Activated naive CD8-positive, alpha-beta T cell treated with anti-CD3 and anti-CD28 coated beads for 36 hours (primary cell): ENCODE results near the gene PITX1. TPM values are rescaled to one million over a fixed set of nuclear protein-coding genes. Genes with fewer than 3 reads are reported as not detected.

ENCODE experiments used
- DNase-seq: peaks from one replicate; pipeline ENCODE4 v3.0.0; 2021
- H3K27ac Mint-ChIP-seq: one replicate; pipeline ENCODE4 v1.8.0; 2022; ENCODE audit warnings: mild to moderate bottlenecking, moderate library complexity, mixed read lengths
- H3K27me3 Mint-ChIP-seq: one replicate; pipeline ENCODE4 v1.8.0; 2022; ENCODE audit warnings: mild to moderate bottlenecking, mixed read lengths
- H3K36me3 Mint-ChIP-seq: one replicate; pipeline ENCODE4 v1.8.0; 2021; ENCODE audit warnings: mild to moderate bottlenecking, mixed read lengths
- H3K4me1 Mint-ChIP-seq: one replicate; pipeline ENCODE4 v1.8.0; 2021; ENCODE audit warnings: mixed read lengths
- H3K4me3 Mint-ChIP-seq: one replicate; pipeline ENCODE4 v1.8.0; 2022; ENCODE audit warnings: mild to moderate bottlenecking, moderate library complexity, mixed read lengths
- H3K9me3 Mint-ChIP-seq: one replicate; pipeline ENCODE4 v1.8.0; 2022; ENCODE audit warnings: mixed read lengths
- total RNA-seq, 2 experiments: library from RNA; stranded (reverse); gene quantifications; one replicate each; pipeline ENCODE4 v1.2.3, GENCODE V29; 2021

PITX1 gene
- total RNA-seq, 2 experiments from 2014 or later, result not detected

GRCh38 chr5:135053989-135054388 is 20.0 kb upstream of the PITX1 start:
- no peaks in the 10 kb centered on the region for H3K9me3 Mint-ChIP-seq
- H3K36me3 Mint-ChIP-seq, result no peaks in the 10 kb centered on the region
- DNase-seq, result no peak
- peaks cover 2% of the 10 kb centered on the region for H3K4me1 Mint-ChIP-seq
- peaks cover 48% of the 10 kb centered on the region for H3K27me3 Mint-ChIP-seq
- no peak overlapping the region for H3K27ac Mint-ChIP-seq
- H3K4me3 Mint-ChIP-seq, result no peak overlapping the region

GRCh38 chr5:135053278-135053677 is 19.2 kb upstream of the PITX1 start:
- H3K27ac Mint-ChIP-seq, result no peak overlapping the region
- H3K4me3 Mint-ChIP-seq, result no peak overlapping the region
- peaks cover 49% of the 10 kb centered on the region for H3K27me3 Mint-ChIP-seq
- no peaks in the 10 kb centered on the region for H3K9me3 Mint-ChIP-seq
- no peaks in the 10 kb centered on the region for H3K36me3 Mint-ChIP-seq
- peaks cover 2% of the 10 kb centered on the region for H3K4me1 Mint-ChIP-seq
- no peak for DNase-seq

DNA sequence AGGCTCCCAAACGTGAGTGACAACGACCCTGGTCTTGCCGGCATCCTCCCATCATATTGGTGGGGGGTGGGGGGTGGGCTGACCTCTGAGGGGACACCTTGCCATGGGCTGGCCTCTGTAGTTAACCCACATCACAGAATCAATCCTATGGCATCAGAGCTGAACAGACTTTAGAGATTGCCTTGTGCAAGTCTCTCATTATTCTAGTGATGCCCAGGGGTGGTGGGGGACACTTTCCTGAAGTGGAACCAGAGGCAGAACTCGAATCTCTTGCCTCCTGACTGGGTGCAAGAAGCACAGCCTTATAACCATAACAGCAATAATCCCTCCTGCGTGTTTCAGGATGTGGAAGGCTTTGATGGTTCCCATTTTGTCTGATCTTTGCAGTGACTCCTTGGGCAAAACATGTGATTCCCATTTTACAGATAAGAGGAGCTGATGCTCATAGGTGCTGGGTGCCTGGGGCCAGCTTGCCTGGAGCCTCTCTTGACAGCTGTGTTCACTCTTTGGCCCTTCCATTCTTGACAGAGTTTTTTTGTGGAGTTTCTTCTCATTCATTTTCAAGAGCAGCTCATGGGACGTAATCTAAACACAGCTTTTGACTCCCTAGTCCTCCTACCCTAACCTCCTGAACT is 18.6 kb upstream of the PITX1 start:
- Mint-ChIP-seq H3K27me3 (peaks cover 49% of the 10 kb centered on the region), H3K27ac (no peak overlapping the region), H3K9me3 (no peaks in the 10 kb centered on the region), H3K4me1 (peaks cover 2% of the 10 kb centered on the region), H3K4me3 (no peak overlapping the region), H3K36me3 (no peaks in the 10 kb centered on the region)
- no peak for DNase-seq

- peaks cover 2% of the 10 kb centered on the region for H3K4me1 Mint-ChIP-seq
- DNase-seq, result no peak
- no peak overlapping the region for H3K27ac Mint-ChIP-seq
- H3K4me3 Mint-ChIP-seq, result no peak overlapping the region
- H3K9me3 Mint-ChIP-seq, result no peaks in the 10 kb centered on the region
- peaks cover 54% of the 10 kb centered on the region for H3K27me3 Mint-ChIP-seq
- H3K36me3 Mint-ChIP-seq, result no peaks in the 10 kb centered on the region
These were observed 17.8 kb upstream of the PITX1 start for GRCh38 chr5:135051872-135052271.

DNA sequence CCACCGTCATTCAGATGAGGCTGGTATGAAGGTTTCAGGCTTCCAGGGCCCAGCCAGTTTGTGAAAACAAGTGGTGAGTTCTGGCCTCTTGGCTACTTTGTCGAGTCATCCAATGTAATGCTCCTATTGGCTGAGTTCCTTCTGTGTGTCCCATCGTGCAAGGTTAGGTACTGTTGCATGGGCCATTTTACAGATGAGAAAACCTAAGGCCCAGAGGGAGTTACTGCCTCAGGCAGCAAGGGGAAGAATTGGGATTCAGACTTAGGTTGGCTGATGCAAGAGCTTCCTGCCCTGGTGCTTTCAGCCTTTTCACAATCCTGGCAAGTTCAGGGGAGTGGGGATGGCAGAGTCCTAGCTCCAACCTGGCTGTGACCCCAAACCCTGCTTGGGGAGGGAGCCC is 17.4 kb upstream of the PITX1 start:
- Mint-ChIP-seq H3K36me3 (no peaks in the 10 kb centered on the region), H3K4me3 (no peak overlapping the region), H3K27me3 (peaks cover 59% of the 10 kb centered on the region), H3K9me3 (no peaks in the 10 kb centered on the region), H3K4me1 (peaks cover 2% of the 10 kb centered on the region), H3K27ac (no peak overlapping the region)
- no peak for DNase-seq

DNA sequence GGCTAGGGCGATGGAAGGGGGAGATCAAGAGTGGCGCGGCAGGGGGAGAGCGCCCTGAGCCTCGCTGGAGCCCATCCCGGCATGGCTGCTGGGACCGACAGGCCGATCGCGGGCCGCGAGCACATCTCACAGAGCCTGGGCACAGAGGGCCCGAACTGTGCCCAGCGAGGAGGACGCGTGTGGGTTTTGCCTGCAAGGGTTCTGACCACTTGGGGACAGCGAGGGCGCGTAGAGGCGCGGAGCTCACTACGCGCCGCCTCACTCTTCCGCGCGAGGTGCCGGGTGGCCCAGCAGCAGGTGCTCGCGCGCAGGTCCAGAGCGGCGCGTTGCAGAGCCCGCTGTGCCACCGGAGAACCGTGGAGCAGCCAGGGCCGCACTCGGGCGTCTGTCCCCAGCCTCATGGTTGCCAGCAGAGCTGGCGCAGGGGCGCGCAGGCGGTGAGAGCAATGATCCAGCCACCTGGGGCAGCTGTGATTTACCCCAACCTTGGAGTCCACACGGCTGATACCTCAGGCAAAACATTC is 16.3 kb upstream of the PITX1 start:
- DNase-seq, result no peak
- H3K4me1 Mint-ChIP-seq, result peaks cover 2% of the 10 kb centered on the region
- no peak overlapping the region for H3K4me3 Mint-ChIP-seq
- no peak overlapping the region for H3K27ac Mint-ChIP-seq
- peaks cover 60% of the 10 kb centered on the region for H3K27me3 Mint-ChIP-seq
- no peaks in the 10 kb centered on the region for H3K36me3 Mint-ChIP-seq
- no peaks in the 10 kb centered on the region for H3K9me3 Mint-ChIP-seq

DNA sequence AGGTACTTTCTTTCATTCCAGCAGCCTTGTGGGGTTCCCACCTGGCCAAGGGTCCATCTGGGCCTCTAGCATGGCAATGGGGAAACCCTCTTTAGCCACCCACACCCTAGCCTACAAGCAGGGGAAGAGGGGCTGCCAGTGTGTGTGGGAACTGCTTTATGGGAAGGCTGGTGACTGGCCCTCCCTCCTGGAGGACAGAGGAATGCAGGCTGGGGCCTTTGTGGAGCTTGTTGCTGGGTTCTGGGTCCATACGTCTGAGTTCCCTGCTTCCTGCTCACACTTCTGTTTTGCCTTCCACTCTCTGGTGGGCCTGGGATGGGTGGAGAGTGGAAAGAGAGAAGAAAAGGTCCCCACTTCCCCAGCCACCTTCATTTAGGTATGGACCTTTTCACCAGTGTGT is 14.9 kb upstream of the PITX1 start:
- no peaks in the 10 kb centered on the region for H3K9me3 Mint-ChIP-seq
- H3K27ac Mint-ChIP-seq, result no peak overlapping the region
- no peak for DNase-seq
- H3K4me3 Mint-ChIP-seq, result no peak overlapping the region
- H3K36me3 Mint-ChIP-seq, result no peaks in the 10 kb centered on the region
- peaks cover 2% of the 10 kb centered on the region for H3K4me1 Mint-ChIP-seq
- H3K27me3 Mint-ChIP-seq, result peaks cover 68% of the 10 kb centered on the region

DNA sequence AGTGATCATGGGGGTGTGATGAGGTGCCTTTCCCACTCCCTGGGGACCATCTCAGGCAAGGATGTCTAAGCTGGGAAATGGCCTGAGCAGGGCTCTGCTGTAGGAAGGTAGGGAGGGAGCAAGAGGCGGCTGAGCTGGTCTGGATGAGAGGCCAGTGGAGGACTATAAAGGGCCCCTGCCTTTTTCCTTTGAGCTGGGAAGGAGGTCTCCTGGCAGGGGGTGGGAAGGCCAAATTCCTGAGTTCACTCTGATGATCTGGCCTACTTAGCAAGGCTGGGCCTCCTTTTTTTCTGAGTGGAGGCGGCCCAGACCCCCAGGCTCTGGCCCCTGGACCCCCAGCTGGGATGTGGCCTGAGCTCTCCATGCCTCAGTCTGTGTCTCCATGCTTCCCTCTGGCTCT is 14.3 kb upstream of the PITX1 start:
- H3K27ac Mint-ChIP-seq, result no peak overlapping the region
- H3K4me3 Mint-ChIP-seq, result no peak overlapping the region
- H3K27me3 Mint-ChIP-seq, result peaks cover 70% of the 10 kb centered on the region
- H3K4me1 Mint-ChIP-seq, result no peaks in the 10 kb centered on the region
- DNase-seq, result no peak
- H3K36me3 Mint-ChIP-seq, result no peaks in the 10 kb centered on the region
- no peaks in the 10 kb centered on the region for H3K9me3 Mint-ChIP-seq

DNA sequence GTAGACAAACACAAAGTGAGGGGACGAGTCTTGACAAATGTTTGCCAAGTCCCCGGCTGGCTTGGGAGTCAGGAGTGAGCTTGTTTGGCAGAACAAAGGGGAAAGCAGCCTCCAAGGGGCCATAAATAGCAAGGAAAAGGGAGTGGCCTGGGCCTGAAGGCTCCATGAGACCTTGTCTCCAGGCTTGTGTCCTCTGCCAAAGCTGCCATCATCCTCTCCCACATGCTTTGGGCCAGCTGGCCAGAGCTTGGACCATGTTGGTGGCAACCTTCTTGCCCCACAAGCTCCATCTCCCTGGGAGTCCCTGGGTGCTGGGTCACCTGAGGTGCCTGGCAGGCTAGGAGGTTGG is 13.3 kb upstream of the PITX1 start:
- no peak for DNase-seq
- H3K9me3 Mint-ChIP-seq, result no peaks in the 10 kb centered on the region
- no peak overlapping the region for H3K27ac Mint-ChIP-seq
- H3K4me3 Mint-ChIP-seq, result no peak overlapping the region
- H3K27me3 Mint-ChIP-seq, result peaks cover 71% of the 10 kb centered on the region
- H3K4me1 Mint-ChIP-seq, result no peaks in the 10 kb centered on the region
- H3K36me3 Mint-ChIP-seq, result no peaks in the 10 kb centered on the region

DNA sequence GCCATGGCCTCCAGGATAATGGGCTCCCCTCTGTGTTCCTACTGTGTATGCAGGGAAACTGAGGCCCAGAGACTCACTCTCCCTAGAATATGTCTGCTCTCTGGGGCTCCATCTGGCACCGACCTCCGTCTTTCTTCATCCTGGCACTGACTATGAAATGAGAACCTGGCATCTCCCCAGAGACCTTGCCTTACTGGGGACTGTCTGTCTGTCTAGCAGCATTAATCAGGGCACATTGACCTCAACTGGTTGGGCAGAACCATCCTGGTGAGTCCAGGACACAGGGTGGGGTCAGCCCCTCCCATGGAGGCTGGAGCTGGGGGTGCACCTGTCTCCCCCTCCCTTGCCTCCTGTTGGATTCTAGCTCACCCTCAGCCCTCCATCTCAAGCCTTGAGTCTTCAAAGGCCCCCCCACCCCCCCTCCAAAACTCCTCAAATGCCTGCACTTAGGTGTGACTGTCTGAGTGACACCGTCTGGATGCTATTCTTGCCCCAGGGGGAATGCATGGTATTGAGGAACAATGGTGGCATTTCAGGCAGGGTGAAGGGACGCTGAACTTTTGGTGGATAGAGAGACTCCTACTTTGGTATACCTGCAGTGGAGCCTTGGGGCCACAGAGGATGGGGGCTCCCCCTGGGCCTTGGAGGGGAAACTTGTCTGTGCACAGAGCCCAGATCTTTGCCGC is 12.8 kb upstream of the PITX1 start:
- H3K4me1 Mint-ChIP-seq, result no peaks in the 10 kb centered on the region
- no peak overlapping the region for H3K27ac Mint-ChIP-seq
- no peak for DNase-seq
- H3K36me3 Mint-ChIP-seq, result no peaks in the 10 kb centered on the region
- H3K4me3 Mint-ChIP-seq, result no peak overlapping the region
- peaks cover 71% of the 10 kb centered on the region for H3K27me3 Mint-ChIP-seq
- no peaks in the 10 kb centered on the region for H3K9me3 Mint-ChIP-seq

DNA sequence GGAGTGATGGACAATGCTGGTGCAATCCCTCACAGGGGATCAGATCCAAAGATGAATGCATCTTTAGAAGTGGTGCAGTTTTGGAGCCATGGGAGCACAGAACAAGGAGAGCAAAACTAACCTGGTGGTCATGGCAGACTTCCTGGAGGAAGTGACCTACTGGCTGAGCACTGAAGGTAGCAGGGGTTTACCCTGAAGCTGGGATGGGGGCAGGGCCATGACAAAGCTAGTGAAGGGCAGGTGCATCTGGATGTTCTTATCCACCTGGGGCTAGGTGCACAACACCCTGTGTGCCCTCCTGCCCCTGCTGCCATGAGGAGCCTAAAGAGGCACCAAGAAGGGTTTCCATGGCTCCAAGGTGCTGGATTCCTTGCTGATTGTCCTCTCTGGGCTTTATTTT is 11.5 kb upstream of the PITX1 start:
- H3K36me3 Mint-ChIP-seq, result no peaks in the 10 kb centered on the region
- H3K27ac Mint-ChIP-seq, result no peak overlapping the region
- no peak for DNase-seq
- H3K4me1 Mint-ChIP-seq, result no peaks in the 10 kb centered on the region
- no peak overlapping the region for H3K4me3 Mint-ChIP-seq
- no peaks in the 10 kb centered on the region for H3K9me3 Mint-ChIP-seq
- peaks cover 72% of the 10 kb centered on the region for H3K27me3 Mint-ChIP-seq

DNA sequence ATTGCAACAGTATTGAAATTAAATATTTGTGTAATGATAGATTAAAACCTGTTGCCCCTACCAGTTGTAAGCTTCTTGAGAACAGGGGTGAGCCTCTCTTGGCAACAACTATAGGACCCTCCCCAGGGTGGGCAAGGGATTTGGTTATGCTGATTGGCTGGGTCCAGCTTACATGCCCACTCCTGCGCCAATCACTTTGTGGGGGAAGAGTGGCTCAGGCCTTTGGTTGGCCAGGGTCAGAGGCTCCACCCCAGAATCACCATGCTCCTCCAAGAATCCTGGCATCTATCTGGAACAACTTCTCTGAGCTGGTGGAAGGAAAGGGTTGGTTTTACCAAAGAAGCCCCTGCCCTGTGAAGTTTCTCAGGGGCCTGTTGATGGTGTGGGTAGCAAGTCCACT is 8.6 kb upstream of the PITX1 start:
- Mint-ChIP-seq H3K9me3 (no peaks in the 10 kb centered on the region), H3K4me3 (no peak overlapping the region), H3K4me1 (peaks cover 2% of the 10 kb centered on the region), H3K36me3 (no peaks in the 10 kb centered on the region), H3K27me3 (peaks cover 78% of the 10 kb centered on the region), H3K27ac (no peak overlapping the region)
- DNase-seq, result no peak

DNA sequence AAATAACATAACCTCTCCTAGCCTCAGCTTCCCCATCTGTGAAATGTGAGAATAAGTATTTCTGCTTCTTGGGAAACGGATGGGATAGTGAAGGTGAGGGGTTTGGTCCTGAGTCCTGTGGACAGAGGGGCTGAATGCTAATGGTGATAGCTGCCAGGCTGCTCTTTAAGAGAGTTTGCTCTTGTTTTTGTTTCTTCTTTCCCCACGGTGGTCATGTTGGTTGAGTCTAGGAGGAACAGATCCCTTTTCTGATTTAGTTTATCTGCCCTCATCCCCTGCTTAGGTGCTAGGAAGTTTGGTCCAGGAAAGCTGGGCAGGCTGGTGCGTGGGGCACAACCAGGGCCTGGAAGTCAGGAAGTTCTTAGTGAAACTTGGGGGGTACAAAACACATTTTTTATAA is 7.7 kb upstream of the PITX1 start:
- Mint-ChIP-seq H3K27ac (no peak overlapping the region), H3K9me3 (no peaks in the 10 kb centered on the region), H3K4me1 (peaks cover 2% of the 10 kb centered on the region), H3K4me3 (no peak overlapping the region), H3K36me3 (no peaks in the 10 kb centered on the region), H3K27me3 (peaks cover 80% of the 10 kb centered on the region)
- DNase-seq, result no peak

DNA sequence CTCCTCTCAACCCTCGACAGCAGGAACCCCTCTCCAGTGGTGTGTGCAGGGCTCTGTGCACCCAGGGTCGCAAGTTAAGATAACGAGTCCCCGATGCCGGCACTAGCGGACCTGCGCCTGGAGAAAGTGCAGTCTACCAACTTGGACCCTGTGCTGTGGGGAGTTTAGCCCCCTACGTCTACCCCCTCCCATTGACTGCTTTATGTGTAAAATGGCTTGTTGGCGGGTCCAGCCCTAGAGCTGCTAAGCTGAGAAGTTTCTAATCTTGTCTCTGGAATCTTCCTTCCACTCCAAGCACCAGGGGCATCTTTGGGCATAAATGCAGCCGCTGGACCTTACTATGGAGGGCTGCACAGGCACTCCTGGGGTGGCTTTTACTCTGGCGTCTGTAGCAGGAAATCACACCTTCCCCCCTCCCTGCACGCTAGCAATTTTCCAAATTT is 7.1 kb upstream of the PITX1 start:
- no peaks in the 10 kb centered on the region for H3K9me3 Mint-ChIP-seq
- peaks cover 81% of the 10 kb centered on the region for H3K27me3 Mint-ChIP-seq
- H3K4me1 Mint-ChIP-seq, result peaks cover 2% of the 10 kb centered on the region
- H3K4me3 Mint-ChIP-seq, result no peak overlapping the region
- no peak for DNase-seq
- no peak overlapping the region for H3K27ac Mint-ChIP-seq
- H3K36me3 Mint-ChIP-seq, result no peaks in the 10 kb centered on the region

- Mint-ChIP-seq H3K36me3 (no peaks in the 10 kb centered on the region), H3K27ac (no peak overlapping the region), H3K4me1 (peaks cover 2% of the 10 kb centered on the region), H3K4me3 (no peak overlapping the region), H3K9me3 (no peaks in the 10 kb centered on the region), H3K27me3 (peaks cover 88% of the 10 kb centered on the region)
- DNase-seq, result no peak
These were observed 6.5 kb upstream of the PITX1 start for GRCh38 chr5:135040333-135041144.
